Esophagus squamous epithelium (tissue), 5 donors: ENCODE data around the gene SLC35E4. TPM values are rescaled to one million over a fixed set of nuclear protein-coding genes. Genes with fewer than 3 reads are reported as not detected.

ENCODE experiments used
- DNase-seq: peaks from one replicate; lab custom pipeline; 2025; lab: John Stamatoyannopoulos, UW
- H3K27ac ChIP-seq, 4 donors: fragments of 200-600 bp; sonication (generic); one replicate each; pipeline ENCODE4 v1.5.1; 2016 to 2019; ENCODE audit warnings: mild to moderate bottlenecking in 1 of 4
- H3K27me3 ChIP-seq, 4 donors: fragments of 200-600 bp; sonication (generic); 1 replicate in 3 of 4; 2 replicates in 1 of 4; pipeline versions ENCODE4 v1.5.1 to v1.6.0; 2017 to 2021; ENCODE audit warnings: antibody characterized with exemption in 1 of 4
- H3K36me3 ChIP-seq, 3 donors: fragments of 200-600 bp; sonication (generic); one replicate each; pipeline ENCODE4 v1.5.1; 2016 to 2019
- H3K4me1 ChIP-seq, 3 donors: fragments of 200-600 bp; sonication (generic); one replicate each; pipeline ENCODE4 v1.5.1; 2017 to 2019
- H3K4me3 ChIP-seq, 4 donors: fragments of 200-600 bp; sonication (generic); 1 replicate in 3 of 4; 2 replicates in 1 of 4; pipeline ENCODE4 v1.5.1; 2016 to 2019; ENCODE audit warnings: mild to moderate bottlenecking in 2 of 4, moderate library complexity in 1 of 4
- H3K9me3 ChIP-seq, 3 donors: fragments of 200-600 bp; sonication (generic); one replicate each; pipeline ENCODE4 v1.5.1; 2016 to 2019
- POLR2A ChIP-seq, 4 donors: fragments of 450-650 bp; IDR thresholded peaks; one replicate each; pipeline ENCODE4 v1.6.1; 2017; ENCODE audit warnings: antibody characterized with exemption in 4 of 4, mild to moderate bottlenecking in 4 of 4, moderate library complexity in 3 of 4
- WGBS, 2 donors: methylation state at CpG; one replicate each; pipeline ENCODE4 v1.1.5; 2018; 5-methylcytosine and 5-hydroxymethylcytosine counted together
- intact Hi-C: fragments of 100-400 bp; cut with DNase I; formaldehyde crosslinking; loops from one replicate; pipeline ENCODE4 v1.15.0; 2022
- total RNA-seq, 4 donors: library from RNA; depleted of rRNA; stranded (reverse); fragments of >200 nt; gene quantifications; one replicate each; pipeline ENCODE4 v1.1.0, GENCODE V29; 2016
- TF ChIP-seq, protein P1 (sequence below), 6 experiments: fragments of 450-650 bp in 4 of 6; fragments of 200-600 bp in 2 of 6; sonication (generic) in 2 of 6; IDR thresholded peaks; one replicate each; pipeline ENCODE4 v1.5.1; 2016 to 2019; ENCODE audit warnings: antibody characterized with exemption in 6 of 6, mild to moderate bottlenecking in 4 of 6, moderate library complexity in 4 of 6
- donor health status: DM: yes; HTN: yes; CAD: no.

The SLC35E4 gene
- total RNA-seq, 4 donors from 2014 or later = 5.5 to 8.3 (median 6.3) TPM

GRCh38 chr22:30602049-30602448 lies 33.5 kb upstream of the SLC35E4 start:
- Histone ChIP-seq H3K9me3 (no peaks in the 10 kb centered on the region), H3K27ac (no peak overlapping the region), H3K27me3 (no peaks in the 10 kb centered on the region), H3K4me3 (no peak overlapping the region), H3K4me1 (peaks cover 1 to 19% (median 8%) of the 10 kb centered on the region in 3 donors), H3K36me3 (no peaks in the 10 kb centered on the region)
- no peak for TF ChIP-seq POLR2A (IDR thresholded peaks at IDR 0.05)
- TF ChIP-seq, protein P1, sequence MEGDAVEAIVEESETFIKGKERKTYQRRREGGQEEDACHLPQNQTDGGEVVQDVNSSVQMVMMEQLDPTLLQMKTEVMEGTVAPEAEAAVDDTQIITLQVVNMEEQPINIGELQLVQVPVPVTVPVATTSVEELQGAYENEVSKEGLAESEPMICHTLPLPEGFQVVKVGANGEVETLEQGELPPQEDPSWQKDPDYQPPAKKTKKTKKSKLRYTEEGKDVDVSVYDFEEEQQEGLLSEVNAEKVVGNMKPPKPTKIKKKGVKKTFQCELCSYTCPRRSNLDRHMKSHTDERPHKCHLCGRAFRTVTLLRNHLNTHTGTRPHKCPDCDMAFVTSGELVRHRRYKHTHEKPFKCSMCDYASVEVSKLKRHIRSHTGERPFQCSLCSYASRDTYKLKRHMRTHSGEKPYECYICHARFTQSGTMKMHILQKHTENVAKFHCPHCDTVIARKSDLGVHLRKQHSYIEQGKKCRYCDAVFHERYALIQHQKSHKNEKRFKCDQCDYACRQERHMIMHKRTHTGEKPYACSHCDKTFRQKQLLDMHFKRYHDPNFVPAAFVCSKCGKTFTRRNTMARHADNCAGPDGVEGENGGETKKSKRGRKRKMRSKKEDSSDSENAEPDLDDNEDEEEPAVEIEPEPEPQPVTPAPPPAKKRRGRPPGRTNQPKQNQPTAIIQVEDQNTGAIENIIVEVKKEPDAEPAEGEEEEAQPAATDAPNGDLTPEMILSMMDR (IDR thresholded peaks at IDR 0.05) = peak in 3 of 6 experiments; percentile 8 to 38 (median 27)
- no peak for DNase-seq
- intact Hi-C loops = no loop called here
- WGBS, 2 donors = 57 to 60% methylated on average over 3 of the region's 3 CpGs

- no peak overlapping the region for H3K27ac ChIP-seq
- H3K36me3 ChIP-seq = no peaks in the 10 kb centered on the region
- no peaks in the 10 kb centered on the region for H3K9me3 ChIP-seq
- DNase-seq = no peak
- H3K4me3 ChIP-seq = no peak overlapping the region
- no peaks in the 10 kb centered on the region for H3K27me3 ChIP-seq
- intact Hi-C loops = no loop called here
- 54 to 73% methylated on average over 3 of the region's 3 CpGs for whole genome bisulfite sequencing, 2 donors
- H3K4me1 ChIP-seq = peaks cover 17 to 36% (median 21%) of the 10 kb centered on the region in 3 donors
- TF ChIP-seq POLR2A (IDR thresholded peaks at IDR 0.05) = no peak
- TF ChIP-seq, protein P1 (IDR thresholded peaks at IDR 0.05) = no peak
Observed at GRCh38 chr22:30603801-30604200, 31.8 kb upstream of the SLC35E4 start.

GRCh38 chr22:30604723-30605122 lies 30.9 kb upstream of the SLC35E4 start:
- no peak for DNase-seq
- Histone ChIP-seq H3K27ac (no peak overlapping the region), H3K4me1 (peaks cover 24 to 46% (median 30%) of the 10 kb centered on the region in 3 donors), H3K9me3 (no peaks in the 10 kb centered on the region), H3K27me3 (no peaks in the 10 kb centered on the region), H3K36me3 (no peaks in the 10 kb centered on the region), H3K4me3 (no peak overlapping the region)
- intact Hi-C loops = loop anchor here (5.0 kb wide), 1 partner anchor 332 kb away; no protein-coding TSS in a partner anchor
- WGBS, 2 donors = 81 to 95% methylated on average over 2 of the region's 2 CpGs
- no peak for TF ChIP-seq POLR2A (IDR thresholded peaks at IDR 0.05)
- TF ChIP-seq, protein P1 (IDR thresholded peaks at IDR 0.05) = no peak

- Histone ChIP-seq H3K36me3 (no peaks in the 10 kb centered on the region), H3K27ac (peak overlapping the region in 3 of 4 donors; percentile 32 to 77 (median 75)), H3K9me3 (no peaks in the 10 kb centered on the region), H3K27me3 (no peaks in the 10 kb centered on the region), H3K4me1 (peaks cover 27 to 50% (median 32%) of the 10 kb centered on the region in 3 donors), H3K4me3 (peak overlapping the region in 3 of 4 donors; percentile 51 to 76 (median 52))
- WGBS, 2 donors = 24 to 38% methylated on average over 9 of the region's 9 CpGs
- TF ChIP-seq POLR2A (IDR thresholded peaks at IDR 0.05) = no peak
- TF ChIP-seq, protein P1 (IDR thresholded peaks at IDR 0.05) = peak; percentile 33 to 71 (median 60)
- intact Hi-C loops = loop anchor here (5.0 kb wide), 1 partner anchor 333 kb away; no protein-coding TSS in a partner anchor
- DNase-seq = no peak
Observed at GRCh38 chr22:30605449-30606110, 30.0 kb upstream of the SLC35E4 start.
